NB4 (cell line): Measurements from ENCODE around the gene TEKT5.

Experiments used
- TF ChIP-seq, protein P1 (sequence below): IDR thresholded peaks from 2 replicates; pipeline ENCODE4 v1.6.1; 2011; ENCODE audit warnings: low read depth, low read length
- TF ChIP-seq, protein P2 (sequence below): IDR thresholded peaks from one replicate; pipeline ENCODE4 v1.5.1; 2012; ENCODE audit warnings: low read depth, low read length

DNA sequence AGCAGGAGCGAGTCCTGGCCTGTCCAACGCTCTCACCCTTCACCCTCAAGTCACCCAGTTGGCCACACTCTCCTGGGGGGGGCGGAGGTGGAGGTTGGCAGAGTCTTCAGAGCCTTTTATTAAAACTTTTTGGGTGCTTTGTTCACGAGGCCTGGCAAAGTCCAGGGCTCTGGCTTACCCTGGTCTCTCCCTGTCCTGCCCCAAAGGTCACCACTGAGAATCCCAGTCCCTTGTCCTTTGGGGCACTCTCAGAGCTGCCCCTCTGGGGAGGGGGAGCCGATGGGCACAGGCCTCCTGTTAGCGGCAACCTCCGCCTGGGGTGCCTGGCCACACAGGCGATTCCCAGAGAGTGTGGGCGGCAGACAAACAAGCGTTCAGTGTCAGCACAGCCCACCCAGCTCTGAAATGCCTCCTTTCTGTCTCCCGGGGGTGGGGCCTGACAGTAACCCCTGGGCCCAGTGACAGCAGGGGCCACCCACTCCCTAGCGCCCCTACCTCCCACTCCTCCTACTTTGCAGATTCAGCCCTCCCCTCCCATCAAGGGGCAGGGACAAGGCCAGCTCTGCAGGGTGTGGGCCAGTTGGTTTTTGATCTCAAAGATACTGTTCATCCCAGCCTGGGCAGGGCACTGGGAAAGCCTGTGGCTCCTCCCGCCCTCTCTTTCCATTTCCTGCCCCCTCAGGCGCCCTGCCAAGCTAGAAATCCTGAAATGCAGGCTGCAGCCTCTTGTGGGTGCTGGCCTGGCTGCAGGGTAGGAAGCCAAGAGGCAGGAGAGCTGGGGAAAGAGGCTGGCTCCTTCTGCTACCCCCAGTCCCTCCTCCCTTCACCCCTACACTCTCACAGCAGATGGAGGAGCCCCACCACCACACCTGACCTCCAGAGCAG lies 77.7 kb downstream of the TEKT5 start:
- TF ChIP-seq, protein P1, sequence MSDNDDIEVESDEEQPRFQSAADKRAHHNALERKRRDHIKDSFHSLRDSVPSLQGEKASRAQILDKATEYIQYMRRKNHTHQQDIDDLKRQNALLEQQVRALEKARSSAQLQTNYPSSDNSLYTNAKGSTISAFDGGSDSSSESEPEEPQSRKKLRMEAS = no peak
- TF ChIP-seq, protein P2, sequence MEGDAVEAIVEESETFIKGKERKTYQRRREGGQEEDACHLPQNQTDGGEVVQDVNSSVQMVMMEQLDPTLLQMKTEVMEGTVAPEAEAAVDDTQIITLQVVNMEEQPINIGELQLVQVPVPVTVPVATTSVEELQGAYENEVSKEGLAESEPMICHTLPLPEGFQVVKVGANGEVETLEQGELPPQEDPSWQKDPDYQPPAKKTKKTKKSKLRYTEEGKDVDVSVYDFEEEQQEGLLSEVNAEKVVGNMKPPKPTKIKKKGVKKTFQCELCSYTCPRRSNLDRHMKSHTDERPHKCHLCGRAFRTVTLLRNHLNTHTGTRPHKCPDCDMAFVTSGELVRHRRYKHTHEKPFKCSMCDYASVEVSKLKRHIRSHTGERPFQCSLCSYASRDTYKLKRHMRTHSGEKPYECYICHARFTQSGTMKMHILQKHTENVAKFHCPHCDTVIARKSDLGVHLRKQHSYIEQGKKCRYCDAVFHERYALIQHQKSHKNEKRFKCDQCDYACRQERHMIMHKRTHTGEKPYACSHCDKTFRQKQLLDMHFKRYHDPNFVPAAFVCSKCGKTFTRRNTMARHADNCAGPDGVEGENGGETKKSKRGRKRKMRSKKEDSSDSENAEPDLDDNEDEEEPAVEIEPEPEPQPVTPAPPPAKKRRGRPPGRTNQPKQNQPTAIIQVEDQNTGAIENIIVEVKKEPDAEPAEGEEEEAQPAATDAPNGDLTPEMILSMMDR = no peak
